Measurements from ENCODE around the gene WNT2B. TPM values are rescaled to one million over a fixed set of nuclear protein-coding genes. Genes with fewer than 3 reads are reported as not detected.

WNT2B gene
- polyA plus RNA-seq, 1 of the 3 experiments (the other 2 are of a cell fraction), result 4.3 TPM

DNA sequence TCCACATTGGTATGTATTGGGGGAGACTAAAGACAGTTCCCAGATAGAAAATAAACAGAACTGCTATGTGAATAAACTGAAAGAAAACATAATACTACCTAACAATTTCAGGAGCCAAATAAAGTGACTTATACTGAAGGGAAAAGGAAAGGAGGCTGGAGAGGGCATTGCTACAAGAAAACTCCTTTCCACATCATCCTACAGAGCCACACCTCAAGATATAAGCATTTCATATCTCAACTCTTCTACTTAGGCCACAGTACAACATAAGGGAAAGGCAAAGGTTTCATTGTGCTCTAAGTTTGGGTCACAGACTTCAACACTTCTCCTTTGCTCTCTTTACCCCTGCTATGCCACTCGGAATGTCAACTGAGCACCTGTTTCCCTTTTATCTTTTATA is 55.3 kb downstream of the WNT2B start (continued):
- no peak for TF ChIP-seq RFX5 (IDR thresholded peaks at IDR 0.05; ENCODE audit: low read length)
- TF ChIP-seq, protein P1, sequence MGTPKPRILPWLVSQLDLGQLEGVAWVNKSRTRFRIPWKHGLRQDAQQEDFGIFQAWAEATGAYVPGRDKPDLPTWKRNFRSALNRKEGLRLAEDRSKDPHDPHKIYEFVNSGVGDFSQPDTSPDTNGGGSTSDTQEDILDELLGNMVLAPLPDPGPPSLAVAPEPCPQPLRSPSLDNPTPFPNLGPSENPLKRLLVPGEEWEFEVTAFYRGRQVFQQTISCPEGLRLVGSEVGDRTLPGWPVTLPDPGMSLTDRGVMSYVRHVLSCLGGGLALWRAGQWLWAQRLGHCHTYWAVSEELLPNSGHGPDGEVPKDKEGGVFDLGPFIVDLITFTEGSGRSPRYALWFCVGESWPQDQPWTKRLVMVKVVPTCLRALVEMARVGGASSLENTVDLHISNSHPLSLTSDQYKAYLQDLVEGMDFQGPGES (IDR thresholded peaks at IDR 0.05; ENCODE audit: low read depth, low read length), result no peak
- no peak for TF ChIP-seq RAD21 (IDR thresholded peaks at IDR 0.05; ENCODE audit: low read length)
- no peak for TF ChIP-seq GATA2 (CRISPR knock-in tag; IDR thresholded peaks at IDR 0.05)

DNA sequence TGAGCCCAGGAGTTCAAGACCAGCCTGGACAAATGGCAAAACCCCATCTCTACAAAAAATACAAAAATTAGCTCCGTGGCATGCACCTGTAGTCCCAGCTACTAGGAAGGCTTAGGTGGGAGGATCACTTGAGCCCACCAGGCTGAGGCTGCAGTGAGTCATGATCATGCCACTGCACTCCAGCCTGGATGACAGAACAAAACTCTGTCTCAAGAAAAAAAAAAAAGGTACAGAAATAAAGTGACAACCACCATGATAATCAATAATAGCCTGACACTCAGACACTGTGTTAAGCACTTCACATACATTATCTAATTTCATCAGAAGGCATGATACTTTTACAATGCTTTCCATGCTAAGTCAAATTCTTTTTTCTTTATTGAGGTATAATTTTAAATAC is 57.0 kb downstream of the WNT2B start:
- peaks cover 31 to 44% of the 10 kb centered on the region in 2 experiments for H3K36me3 ChIP-seq (replicated peaks in 1 of 2; ENCODE audit: control insufficient read depth in 1 of 2, insufficient read depth in 2 of 2, low read length in 1 of 2)
- no peak overlapping the region for H3K27ac ChIP-seq (ENCODE audit: low read depth in 2 of 2, low read length in 1 of 2)
- no peaks in the 10 kb centered on the region for H3K27me3 ChIP-seq (ENCODE audit: insufficient read depth)
- H3K9me3 ChIP-seq, result no peaks in the 10 kb centered on the region
- TF ChIP-seq, protein P2, sequence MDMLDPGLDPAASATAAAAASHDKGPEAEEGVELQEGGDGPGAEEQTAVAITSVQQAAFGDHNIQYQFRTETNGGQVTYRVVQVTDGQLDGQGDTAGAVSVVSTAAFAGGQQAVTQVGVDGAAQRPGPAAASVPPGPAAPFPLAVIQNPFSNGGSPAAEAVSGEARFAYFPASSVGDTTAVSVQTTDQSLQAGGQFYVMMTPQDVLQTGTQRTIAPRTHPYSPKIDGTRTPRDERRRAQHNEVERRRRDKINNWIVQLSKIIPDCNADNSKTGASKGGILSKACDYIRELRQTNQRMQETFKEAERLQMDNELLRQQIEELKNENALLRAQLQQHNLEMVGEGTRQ (IDR thresholded peaks at IDR 0.05; ENCODE audit: borderline replicate concordance, low read depth, low read length), result no peak
- TF ChIP-seq EZH2phosphoT487 (IDR thresholded peaks at IDR 0.05; ENCODE audit: borderline replicate concordance, low read depth) (no peak), RXRA (IDR thresholded peaks at IDR 0.05; ENCODE audit: borderline replicate concordance, low read depth) (no peak), SMC3 (IDR thresholded peaks at IDR 0.05; ENCODE audit: low read depth, low read length) (no peak), FOXJ3 (CRISPR knock-in tag; IDR thresholded peaks at IDR 0.05) (no peak), GABPA (IDR thresholded peaks at IDR 0.05; ENCODE audit: low read depth) (no peak), RFX5 (IDR thresholded peaks at IDR 0.05; ENCODE audit: low read length) (no peak), RCOR1 (IDR thresholded peaks at IDR 0.05; ENCODE audit: low read length) (no peak), TEAD4 (IDR thresholded peaks at IDR 0.05; ENCODE audit: borderline replicate concordance, insufficient read depth) (no peak), CHD2 (IDR thresholded peaks at IDR 0.05; ENCODE audit: low read length, partially characterized antibody) (no peak), NRF1 (IDR thresholded peaks at IDR 0.05; ENCODE audit: low read depth, low read length) (no peak), FOXM1 (IDR thresholded peaks at IDR 0.05; ENCODE audit: low read depth) (no peak), GATA2 (CRISPR knock-in tag; IDR thresholded peaks at IDR 0.05) (no peak), JUND (IDR thresholded peaks at IDR 0.05) (no peak), MXI1 (IDR thresholded peaks at IDR 0.05; ENCODE audit: low read depth, low read length) (no peak), POLR2AphosphoS5 (IDR thresholded peaks at IDR 0.05; ENCODE audit: low read depth, low read length) (no peak)
- TF ChIP-seq, protein P3, sequence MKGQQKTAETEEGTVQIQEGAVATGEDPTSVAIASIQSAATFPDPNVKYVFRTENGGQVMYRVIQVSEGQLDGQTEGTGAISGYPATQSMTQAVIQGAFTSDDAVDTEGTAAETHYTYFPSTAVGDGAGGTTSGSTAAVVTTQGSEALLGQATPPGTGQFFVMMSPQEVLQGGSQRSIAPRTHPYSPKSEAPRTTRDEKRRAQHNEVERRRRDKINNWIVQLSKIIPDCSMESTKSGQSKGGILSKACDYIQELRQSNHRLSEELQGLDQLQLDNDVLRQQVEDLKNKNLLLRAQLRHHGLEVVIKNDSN (IDR thresholded peaks at IDR 0.05; ENCODE audit: borderline replicate concordance, low read depth), result no peak
- TF ChIP-seq, protein P4, sequence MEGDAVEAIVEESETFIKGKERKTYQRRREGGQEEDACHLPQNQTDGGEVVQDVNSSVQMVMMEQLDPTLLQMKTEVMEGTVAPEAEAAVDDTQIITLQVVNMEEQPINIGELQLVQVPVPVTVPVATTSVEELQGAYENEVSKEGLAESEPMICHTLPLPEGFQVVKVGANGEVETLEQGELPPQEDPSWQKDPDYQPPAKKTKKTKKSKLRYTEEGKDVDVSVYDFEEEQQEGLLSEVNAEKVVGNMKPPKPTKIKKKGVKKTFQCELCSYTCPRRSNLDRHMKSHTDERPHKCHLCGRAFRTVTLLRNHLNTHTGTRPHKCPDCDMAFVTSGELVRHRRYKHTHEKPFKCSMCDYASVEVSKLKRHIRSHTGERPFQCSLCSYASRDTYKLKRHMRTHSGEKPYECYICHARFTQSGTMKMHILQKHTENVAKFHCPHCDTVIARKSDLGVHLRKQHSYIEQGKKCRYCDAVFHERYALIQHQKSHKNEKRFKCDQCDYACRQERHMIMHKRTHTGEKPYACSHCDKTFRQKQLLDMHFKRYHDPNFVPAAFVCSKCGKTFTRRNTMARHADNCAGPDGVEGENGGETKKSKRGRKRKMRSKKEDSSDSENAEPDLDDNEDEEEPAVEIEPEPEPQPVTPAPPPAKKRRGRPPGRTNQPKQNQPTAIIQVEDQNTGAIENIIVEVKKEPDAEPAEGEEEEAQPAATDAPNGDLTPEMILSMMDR (IDR thresholded peaks at IDR 0.05), result no peak
- CTCF ChIA-PET, result no interaction called here
- POLR2A ChIA-PET, result no interaction called here
- no peaks in the 10 kb centered on the region for H3K9me2 ChIP-seq
- no peak overlapping the region for H2AFZ ChIP-seq (ENCODE audit: low read depth)
- WGBS (ENCODE audit: low lambda C conversion rate), result 100% methylated on average over 1 of the region's 1 CpG
- peaks cover 5% of the 10 kb centered on the region; the same call in 1 of the 2 replicates for H3K79me2 ChIP-seq (ENCODE audit: insufficient read depth)
- H4K20me1 ChIP-seq (ENCODE audit: insufficient read depth), result no peaks in the 10 kb centered on the region
- H3K4me2 ChIP-seq, result no peak overlapping the region
- no peak overlapping the region for H3K9ac ChIP-seq
- peaks cover 7% of the 10 kb centered on the region for H3F3A ChIP-seq (replicated peaks; ENCODE audit: insufficient read depth)
- H3K4me1 ChIP-seq (ENCODE audit: control insufficient read depth in 1 of 2, insufficient read depth in 2 of 2, low read depth in 1 of 2, low read length in 1 of 2), result no peaks in the 10 kb centered on the region
- no peak for DNase-seq
- no peak overlapping the region for H3K4me3 ChIP-seq (ENCODE audit: low read depth in 2 of 2, low read length in 1 of 2)
